GM21447 (cell line): ENCODE measurements around the gene GSDMA.

Source experiments
- ATAC-seq: cut with Tn5 transposase; IDR thresholded peaks from one replicate; pipeline ENCODE4 v1.9.1; 2021; ENCODE audit not compliant: unreplicated experiment

The GSDMA gene, protein sequence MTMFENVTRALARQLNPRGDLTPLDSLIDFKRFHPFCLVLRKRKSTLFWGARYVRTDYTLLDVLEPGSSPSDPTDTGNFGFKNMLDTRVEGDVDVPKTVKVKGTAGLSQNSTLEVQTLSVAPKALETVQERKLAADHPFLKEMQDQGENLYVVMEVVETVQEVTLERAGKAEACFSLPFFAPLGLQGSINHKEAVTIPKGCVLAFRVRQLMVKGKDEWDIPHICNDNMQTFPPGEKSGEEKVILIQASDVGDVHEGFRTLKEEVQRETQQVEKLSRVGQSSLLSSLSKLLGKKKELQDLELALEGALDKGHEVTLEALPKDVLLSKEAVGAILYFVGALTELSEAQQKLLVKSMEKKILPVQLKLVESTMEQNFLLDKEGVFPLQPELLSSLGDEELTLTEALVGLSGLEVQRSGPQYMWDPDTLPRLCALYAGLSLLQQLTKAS

DNA sequence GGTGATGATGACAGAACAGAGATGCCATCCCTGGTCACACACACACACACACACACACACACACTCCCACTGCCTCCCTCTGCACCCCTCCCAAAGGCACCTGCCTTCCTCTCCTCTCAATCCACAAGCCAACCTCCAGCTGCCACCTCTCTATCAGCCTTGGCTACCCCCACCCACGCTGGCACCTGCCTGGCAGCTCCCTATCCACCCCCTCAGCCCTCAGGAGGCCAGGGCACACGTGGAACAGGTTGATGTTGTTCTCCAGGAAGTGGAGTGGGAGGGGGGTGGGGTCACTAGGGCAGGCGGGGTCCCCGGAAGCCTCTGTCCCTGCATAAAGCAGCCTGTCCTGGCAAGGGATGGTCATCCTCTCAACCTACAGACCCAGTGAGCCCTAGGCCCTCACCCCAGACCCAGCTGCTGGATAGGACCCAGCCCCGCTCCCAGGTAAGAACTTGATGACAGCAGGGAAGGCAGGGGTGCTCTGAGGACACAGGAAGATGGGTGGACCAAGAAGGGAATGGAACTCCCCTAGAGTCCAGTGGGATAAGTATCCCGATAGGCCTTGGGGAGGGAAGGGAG is at the start of gene GSDMA:
TSS of gene GSDMA (plus strand) at position 363 of the 579 bp plus-strand sequence. CDS start 2,684 bp downstream, outside the sequence.
- ATAC-seq: no peak

DNA sequence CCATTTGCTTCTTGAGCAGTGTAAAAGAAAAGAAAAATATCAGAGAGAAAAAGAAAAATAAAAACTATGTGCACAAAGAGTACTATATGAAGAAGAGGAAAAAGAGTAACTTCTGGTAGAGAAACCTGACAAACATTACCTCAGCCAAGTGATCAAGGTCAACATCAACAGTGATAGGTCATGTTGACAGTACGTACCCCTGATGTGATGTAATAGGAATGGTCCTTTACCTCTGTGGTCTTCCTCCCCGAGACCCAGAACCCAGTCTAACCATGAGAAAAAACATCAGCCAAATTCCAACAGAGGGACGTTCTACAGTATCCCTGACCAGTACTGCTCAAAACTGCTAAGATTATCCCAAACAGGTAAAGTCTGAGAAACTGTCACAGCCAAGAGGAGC is 48.8 kb upstream of the GSDMA start:
- no peak for ATAC-seq

DNA sequence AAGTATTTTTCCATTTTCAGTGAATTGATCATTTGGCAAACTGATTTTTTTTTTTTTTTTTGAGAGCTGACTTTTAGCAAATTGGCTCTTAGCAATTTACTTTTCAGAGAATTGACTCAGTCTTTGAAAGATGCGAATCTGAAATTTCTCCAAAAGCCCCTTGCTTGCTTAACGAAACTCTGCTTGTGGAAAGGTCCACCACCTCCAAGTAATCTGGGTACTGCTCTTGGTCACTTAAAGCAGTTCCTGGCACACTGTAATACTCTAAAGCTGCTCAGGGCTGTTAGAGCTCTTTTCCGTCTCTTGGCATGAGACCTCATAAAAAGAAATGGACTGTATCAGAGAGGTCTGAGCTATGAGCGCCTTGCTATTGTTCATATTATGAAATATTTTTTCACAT is 47.2 kb upstream of the GSDMA start:
- ATAC-seq: no peak

DNA sequence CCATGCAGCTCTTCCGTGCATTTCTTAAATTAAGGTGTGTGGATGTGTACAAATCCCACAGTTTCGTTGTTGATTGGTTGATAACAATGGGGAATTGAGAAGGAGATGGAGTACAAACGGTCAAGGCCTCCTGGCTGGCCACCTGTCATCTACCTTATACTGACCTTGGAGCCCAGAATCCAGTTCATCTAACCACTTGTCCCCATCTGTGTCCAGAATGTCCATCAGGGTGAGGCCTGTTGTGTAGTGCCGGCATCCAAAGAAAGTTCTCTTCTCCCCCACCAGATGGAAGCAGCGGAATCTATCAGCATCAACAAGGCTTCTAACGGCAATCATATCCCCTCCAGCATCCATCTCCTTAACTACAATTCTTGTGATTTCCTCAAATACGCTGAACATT is 45.9 kb upstream of the GSDMA start:
- ATAC-seq: no peak

DNA sequence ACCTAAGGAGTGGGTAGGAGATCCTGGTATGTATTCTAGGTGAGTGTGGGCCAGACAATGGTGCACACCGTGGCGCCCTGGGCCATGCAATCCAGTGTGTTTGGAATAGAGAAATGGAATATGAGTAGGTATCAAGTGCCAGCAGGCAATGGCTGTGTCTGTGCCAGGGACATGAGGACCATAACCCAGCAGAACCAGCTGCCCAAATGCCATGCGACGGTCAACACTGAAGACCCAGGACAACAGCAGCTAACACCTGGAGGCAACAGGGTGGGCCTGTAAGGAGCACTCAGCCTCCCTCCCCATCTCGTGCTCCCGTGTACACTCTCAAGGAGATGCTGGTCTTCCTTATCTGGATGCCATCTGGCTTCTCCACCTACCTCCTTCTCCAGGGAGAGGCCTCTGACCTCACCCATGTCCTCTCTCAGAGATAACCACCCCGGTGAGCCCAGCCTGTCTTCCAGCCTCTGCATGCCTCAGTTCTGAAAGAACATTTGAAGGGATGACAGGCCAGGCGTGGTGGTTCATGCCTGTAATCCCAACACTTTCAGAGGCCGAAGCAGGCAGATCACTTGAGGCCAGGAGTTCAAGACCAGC is 43.6 kb upstream of the GSDMA start:
- no peak for ATAC-seq

DNA sequence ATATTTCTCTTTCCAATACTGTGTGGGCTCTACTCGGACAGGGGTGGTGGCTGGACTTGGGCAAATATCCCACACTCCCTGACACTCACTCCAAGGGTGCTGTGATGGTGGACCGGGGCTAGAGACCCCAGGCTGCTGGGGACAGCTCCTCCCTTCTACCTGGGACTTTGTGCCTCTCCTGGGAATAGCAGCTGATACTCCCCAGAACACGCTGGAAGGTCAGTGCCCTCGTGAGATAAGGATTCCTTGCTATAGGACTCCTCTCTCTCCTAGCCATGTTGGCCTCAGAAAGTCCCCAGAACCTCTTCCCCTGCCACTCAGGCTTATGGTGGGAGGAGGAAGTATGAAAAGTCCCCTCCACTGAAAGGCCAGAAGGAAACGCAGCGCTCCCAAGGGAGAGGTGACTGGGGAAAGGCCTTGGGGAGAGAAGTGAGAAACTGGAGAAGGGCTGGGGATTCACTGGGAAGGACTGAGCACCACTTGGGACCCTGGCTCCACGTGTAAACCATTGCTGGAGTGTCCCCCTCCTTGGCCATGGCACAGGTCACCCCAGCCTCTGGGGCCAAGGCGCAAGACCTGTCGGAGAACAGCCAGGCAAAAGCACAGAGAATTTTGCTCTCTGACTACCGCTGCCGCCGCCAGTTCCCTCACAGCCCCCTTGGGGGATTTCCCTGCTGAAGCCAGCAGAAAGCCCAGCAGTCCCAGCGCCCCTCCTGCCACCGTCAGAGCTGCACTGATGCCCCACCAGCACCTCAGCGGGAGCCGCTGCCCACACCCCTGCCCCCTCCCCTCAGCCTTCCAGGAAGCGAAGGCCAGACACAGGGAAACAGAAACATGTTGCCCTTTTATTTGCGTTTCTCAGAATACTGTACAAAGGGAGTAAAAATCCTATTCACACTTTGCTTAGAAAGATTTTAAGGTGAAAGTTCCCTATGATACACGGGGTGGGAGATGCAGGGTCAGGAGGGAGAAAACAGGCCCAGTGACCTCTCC is 42.3 kb upstream of the GSDMA start:
- no peak for ATAC-seq

DNA sequence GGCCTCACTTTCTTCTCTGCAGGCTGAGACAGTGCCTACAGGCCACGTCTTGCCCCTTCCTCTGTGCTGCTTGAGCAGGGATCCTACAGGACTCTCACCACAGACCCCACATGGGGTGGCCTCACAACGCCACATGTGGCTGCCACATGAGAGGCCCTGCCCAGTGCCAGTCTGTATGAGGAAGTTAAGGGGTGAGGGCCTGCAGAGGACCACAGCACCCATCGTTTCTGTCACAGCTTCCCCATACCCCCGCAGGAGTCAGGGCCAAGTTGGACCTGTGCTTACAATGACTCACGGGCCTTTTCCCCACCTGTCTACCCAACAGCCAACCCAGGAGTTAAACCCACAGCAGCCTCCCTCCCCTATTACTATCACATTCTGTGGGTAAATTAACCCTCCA is 41.5 kb upstream of the GSDMA start:
- no peak for ATAC-seq

DNA sequence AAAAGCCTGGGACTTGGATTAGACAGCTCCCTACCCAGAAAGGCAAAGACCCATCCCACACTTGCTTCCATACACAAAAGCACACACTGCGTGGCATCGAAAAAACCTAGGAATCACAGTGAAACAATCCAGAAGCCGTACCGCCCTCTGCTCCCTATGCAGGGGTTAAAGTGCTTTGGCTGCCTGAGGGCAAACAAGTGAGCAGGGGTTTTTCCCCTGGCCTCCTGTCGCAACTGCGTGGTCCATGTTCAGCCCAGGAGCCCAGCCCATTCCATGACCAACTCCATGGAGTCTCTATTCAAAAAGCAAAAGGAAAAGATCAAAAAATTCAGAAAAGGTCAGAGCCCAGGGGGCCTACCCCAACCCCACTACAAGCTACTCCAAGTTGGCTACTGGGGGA is 40.8 kb upstream of the GSDMA start:
- ATAC-seq: no peak

DNA sequence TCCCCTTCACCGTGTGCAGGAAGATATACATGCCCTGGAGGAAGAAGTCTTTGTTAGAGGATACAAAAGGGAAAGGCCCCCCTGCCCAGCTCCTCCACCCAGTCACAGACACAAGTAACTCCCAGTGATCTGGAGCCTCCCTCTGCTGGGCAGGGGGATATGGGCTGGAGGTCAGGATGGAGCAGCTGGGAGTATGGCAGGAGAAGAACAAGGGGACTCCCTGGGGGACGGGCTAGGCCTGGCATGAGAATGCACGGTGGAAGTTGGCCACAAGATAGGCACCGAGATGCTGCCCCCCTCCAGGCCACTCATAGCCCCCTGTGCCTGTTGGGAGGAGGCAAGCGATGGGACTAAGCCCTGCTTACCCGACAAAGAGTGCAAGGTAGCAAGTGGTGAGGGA is 39.6 kb upstream of the GSDMA start:
- no peak for ATAC-seq

DNA sequence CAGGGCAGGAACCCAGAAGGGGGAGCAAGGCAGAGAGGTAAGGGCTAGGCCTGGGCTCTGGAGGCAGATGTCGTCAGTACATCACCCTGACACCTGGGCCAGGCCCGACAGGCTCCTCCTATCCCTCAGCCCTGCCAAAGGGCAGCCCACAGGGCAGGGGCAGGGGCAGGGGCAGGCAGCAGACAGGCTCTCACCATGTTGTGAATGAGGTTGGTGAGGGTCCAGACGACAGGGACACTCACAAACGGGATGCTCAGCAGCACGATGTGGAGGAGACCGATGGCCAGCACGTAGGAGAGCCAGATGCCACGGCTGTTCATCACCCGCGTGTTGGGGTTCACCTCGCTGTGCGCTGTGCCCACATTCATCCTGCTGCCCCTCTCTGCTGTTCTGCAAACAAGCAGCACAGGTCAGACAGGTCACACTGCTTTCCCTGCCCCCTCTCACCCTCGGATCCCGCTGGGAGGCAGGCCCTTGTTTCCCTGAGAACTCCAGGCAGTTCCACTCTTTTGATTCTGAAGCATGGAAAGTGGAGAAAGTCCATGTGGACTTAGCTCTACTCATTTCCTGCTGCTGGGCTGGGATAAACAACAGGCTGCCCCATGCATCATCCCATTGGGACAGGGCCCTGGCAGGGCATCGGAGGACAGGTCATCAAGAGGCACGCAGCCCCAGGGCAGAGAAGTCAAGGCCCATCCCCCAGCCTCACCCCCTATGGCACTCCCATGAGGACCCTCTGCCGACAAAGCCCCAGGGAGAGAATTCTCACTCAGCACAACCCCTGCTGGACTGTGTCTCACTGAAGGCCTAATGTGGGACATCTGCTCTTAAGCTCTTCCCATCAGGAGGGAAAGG is 38.7 kb upstream of the GSDMA start:
- ATAC-seq: no peak

DNA sequence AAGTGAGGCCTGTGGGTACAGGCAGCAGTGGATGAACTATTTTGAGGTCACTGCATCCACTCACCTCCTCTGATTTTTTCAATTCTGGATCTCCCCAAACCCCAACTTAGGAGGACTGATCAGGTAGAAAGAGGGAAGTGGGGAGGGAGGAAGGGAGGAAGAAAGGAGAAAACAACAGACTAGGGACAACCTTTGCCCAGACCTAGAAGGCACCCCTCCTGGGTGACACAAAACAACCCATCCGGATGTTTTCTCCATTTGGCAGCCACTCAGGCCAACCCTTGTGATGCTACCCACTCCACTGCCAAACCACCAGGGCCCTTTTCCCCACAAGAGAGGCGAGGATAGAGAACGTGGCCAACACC is 38.1 kb upstream of the GSDMA start:
- no peak for ATAC-seq

DNA sequence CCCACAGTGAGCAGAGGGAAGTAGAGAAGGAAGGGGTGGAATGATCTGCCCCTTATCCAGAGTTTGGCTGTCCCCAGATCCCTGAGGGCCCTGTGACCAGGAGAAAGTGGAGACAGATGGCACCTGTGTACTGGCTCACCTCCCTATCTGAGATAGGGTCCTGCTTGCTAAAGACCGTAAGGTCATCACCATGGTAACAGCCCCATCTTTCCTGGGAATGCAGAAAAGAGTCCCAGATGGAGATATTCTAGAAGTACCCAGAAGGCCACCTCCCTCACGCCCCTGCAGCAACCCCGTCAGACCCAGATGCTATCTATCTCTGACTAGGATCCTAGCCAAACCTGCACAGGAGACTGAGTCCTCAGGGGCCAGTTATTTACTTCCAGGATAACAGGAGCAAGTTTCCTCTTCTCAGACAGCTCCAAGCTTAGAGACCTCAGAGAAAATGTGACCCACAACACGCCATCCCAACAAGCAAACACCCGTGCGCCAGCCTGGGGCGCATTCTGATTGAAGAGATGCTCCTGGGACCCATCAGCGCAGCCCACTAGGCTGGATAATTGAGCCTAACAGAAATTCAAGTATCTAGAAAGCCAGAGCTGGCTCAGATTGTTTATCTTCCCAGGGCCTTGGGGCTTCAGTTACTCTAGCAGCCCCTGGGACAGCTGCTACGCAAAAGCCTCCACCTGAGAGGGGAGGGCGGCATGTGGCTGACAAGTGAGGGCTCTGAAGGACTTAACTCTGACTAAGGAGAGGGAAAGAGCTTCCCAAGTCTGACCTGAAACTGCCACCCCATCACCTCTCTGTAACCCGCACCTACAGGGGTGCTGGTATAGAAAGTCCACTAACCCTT is 37.3 kb upstream of the GSDMA start:
- ATAC-seq: no peak

DNA sequence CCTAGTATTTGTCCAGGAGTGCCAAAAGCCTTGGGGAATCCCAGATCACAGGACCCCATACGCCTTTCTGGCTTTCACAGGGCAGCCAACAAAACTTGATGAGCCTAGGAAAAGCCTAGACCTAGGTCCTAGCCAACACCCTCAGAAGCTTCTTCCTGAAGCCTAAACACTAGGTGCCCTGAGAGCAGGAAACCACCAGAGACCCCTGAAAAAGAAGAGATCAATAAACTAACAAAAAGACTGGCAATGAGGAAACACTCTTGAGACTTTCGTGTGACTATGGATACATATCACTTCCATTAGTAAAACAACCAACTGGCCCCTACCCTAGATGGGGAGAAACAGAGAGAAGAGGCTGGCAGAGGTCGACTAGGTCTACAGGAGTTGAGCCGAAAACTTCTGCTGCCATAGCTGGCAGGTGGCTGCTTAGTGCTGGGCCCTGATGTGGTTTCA is 36.6 kb upstream of the GSDMA start:
- ATAC-seq: no peak

DNA sequence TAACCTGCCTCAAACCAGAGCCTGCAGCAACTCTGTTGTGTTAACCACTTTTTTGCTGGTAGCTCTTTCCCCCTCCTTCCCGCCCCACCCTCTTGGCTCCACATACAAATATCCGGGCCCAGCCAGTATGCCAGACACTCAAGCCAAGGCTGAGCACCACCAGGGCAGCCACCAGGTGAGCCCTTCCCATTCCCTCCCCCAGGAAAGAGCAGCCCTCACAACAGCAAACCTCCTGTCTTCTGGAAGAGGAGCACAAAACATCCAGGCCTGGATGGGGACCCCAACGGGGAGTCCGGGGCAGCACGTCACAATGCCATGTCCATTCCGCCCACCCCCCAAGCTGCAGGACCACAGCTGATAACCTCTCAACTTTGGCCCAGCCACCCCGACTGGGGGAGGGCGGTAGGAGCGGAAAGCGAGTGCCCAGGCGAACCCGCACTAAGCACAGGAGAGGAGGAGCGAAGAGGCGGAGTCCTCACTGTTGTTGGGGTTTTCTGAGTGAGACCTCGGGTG is 36.2 kb upstream of the GSDMA start:
- ATAC-seq: no peak

DNA sequence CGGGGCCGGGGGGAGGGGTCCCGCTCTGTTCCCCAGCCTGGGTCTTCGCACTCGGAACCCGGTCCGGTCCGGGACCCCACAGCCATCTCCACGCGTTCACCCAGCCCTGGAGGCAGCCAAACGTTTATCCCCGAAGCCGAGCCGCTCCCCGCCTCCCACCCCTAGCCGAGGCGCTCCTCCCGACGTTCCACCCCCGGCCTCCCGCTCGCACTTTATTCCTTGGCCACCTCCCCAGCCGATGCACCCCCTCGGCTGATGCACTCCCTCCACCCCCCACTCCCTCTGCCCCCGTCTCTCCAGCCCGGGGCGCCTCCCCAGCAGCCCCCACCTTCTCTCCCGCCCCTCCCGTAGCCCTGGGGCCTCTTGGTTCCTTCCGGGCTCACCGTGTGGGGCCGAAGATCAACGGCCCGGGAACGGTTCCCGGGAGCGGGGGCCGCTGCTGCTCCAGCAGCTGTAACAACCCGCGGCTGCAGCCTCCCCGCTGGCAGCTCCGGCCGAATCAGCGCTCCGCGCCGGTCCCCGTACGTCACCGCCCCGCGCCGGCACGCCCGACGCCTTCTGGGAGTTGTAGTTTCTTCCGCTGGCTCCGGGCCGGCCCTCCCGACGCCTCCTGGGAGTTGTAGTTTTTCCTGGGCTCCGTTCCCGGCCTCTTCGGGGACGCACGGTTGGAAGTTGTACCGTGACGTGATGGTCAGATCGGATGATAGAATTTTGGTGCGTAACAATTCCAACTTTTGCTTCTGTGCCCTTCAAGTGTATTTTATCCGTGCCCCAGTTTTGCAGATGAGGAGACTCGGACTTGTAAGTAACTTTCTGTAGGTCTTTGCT is 35.5 kb upstream of the GSDMA start, which contains the start of the genes LRRC3C and ORMDL3:
TSS of gene LRRC3C (plus strand) at position 632 of the 828 bp plus-strand sequence. CDS start 13,792 bp downstream, outside the sequence.
TSS of gene ORMDL3 (minus strand) at position 501 of the 828 bp plus-strand sequence. CDS start 3,398 bp downstream, outside the sequence.
- ATAC-seq: peak; percentile 65

DNA sequence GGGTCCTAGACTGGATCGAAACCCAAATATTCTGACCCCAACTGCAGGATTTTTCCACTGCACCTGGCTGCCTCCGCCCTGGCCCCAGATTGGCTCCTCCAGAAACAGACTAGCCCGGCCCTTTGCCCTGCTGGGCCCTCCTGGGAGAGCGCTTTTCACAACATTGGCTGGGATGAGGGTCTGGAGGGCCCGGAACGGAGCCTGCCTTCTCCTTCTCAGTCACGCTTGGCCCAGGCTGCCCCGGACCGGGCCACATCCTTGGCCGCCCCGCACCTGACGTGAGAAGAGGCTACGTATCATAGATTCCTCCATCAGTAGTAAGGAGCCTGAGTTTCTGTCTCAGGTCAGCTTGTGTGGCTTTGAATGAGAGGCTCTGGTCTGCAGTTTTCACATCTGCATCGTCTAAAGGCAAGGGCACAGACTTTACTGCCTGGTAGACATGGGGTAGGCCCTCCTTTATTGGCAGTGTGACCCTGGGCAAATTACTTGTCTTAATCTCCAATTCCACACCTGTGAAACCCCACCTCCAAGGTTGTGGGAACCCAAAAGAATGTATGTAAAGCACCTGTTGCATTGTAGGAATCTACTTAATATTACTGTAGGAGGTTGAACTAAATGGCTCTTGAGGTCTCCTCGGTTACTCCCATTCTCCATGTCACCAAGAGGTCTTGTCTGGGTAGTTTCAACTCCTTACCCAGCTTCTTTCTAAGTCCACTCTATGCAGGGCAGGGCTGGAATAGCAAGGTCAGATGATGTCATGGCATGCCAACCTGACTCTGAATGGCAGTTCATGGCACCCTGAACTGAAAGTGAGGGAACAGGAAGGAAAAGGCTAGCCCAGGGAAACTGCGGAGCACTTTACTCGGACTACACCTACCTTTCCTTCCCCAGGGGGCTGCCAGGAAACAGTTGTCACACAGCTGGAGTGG is 34.6 kb upstream of the GSDMA start:
- no peak for ATAC-seq
